ENCODE data around the gene IRF4.

Gene IRF4

DNA sequence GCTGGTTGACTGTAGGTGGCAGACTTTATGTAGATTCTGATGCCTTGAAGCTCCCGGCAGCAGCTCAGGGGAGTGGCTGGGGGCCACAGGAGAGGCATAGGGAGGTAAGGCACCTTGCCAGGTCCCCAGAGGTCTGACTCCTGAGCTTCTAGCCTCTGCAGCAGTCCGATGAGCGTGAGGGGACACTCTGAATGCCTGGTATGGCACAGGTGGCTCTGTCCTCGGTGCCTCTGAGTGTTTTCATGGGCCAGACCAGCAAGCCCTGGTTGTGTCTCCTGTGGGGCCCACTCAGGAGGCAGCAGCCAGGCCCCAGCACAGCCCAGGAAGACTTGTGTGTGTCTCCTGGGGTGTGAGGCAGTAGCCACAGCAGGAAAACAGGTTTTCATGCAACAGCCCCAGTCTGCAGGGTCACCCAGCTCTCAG is 39.7 kb upstream of the IRF4 start:
- no peak for DNase-seq (ENCODE audit: extremely low spot score)
- POLR2A ChIA-PET = no interaction called here
- CTCF ChIA-PET = no interaction called here
- TF ChIP-seq SP1 (IDR thresholded peaks at IDR 0.05) (no peak), ZNF384 (IDR thresholded peaks at IDR 0.05) (no peak), HDGF (IDR thresholded peaks at IDR 0.05; ENCODE audit: borderline replicate concordance) (no peak), ELF4 (IDR thresholded peaks at IDR 0.05) (no peak), L3MBTL2 (conservative IDR thresholded peaks at IDR 0.05) (no peak), FOXM1 (IDR thresholded peaks at IDR 0.05; ENCODE audit: borderline replicate concordance) (no peak), BHLHE40 (IDR thresholded peaks at IDR 0.05; ENCODE audit: borderline replicate concordance) (no peak), FOXA1 (IDR thresholded peaks at IDR 0.05) (no peak), SUZ12 (IDR thresholded peaks at IDR 0.05) (no peak), NFRKB (IDR thresholded peaks at IDR 0.05) (no peak), CTBP1 (IDR thresholded peaks at IDR 0.05; ENCODE audit: borderline replicate concordance) (no peak), TARDBP (IDR thresholded peaks at IDR 0.05) (no peak), ARNT (IDR thresholded peaks at IDR 0.05) (no peak)
- TF ChIP-seq, protein P1, sequence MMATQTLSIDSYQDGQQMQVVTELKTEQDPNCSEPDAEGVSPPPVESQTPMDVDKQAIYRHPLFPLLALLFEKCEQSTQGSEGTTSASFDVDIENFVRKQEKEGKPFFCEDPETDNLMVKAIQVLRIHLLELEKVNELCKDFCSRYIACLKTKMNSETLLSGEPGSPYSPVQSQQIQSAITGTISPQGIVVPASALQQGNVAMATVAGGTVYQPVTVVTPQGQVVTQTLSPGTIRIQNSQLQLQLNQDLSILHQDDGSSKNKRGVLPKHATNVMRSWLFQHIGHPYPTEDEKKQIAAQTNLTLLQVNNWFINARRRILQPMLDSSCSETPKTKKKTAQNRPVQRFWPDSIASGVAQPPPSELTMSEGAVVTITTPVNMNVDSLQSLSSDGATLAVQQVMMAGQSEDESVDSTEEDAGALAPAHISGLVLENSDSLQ (IDR thresholded peaks at IDR 0.05) = no peak

DNA sequence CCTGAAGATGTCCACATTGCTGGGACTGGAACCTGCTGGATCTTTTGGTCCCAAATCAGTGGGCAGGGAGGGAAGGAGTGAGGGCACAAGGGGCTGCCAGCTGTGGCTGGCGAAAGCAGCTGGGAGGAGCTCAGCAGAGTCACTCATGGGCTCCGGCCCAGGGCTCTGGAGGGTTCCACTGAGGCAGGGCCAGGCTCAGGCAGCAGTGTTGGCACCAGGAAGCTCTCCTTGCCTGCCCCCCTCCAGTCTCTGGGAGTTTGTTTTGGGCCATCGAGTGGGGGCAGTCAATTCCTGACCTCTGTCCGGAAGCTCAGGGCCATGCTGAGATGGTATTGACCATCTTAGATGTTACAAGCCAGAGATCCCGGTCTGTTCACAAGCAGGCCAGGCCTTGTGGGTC is 39.1 kb upstream of the IRF4 start:
- CTCF ChIA-PET = no interaction called here
- no peak for DNase-seq (ENCODE audit: extremely low spot score)
- POLR2A ChIA-PET = no interaction called here
- TF ChIP-seq BHLHE40 (IDR thresholded peaks at IDR 0.05; ENCODE audit: borderline replicate concordance) = no peak
- no peak for TF ChIP-seq ELF4 (IDR thresholded peaks at IDR 0.05)
- no peak for TF ChIP-seq NFRKB (IDR thresholded peaks at IDR 0.05)
- TF ChIP-seq HDGF (IDR thresholded peaks at IDR 0.05; ENCODE audit: borderline replicate concordance) = no peak
- TF ChIP-seq ZNF384 (IDR thresholded peaks at IDR 0.05) = no peak
- no peak for TF ChIP-seq FOXM1 (IDR thresholded peaks at IDR 0.05; ENCODE audit: borderline replicate concordance)
- TF ChIP-seq, protein P1 (IDR thresholded peaks at IDR 0.05) = no peak
- TF ChIP-seq CTBP1 (IDR thresholded peaks at IDR 0.05; ENCODE audit: borderline replicate concordance) = no peak

DNA sequence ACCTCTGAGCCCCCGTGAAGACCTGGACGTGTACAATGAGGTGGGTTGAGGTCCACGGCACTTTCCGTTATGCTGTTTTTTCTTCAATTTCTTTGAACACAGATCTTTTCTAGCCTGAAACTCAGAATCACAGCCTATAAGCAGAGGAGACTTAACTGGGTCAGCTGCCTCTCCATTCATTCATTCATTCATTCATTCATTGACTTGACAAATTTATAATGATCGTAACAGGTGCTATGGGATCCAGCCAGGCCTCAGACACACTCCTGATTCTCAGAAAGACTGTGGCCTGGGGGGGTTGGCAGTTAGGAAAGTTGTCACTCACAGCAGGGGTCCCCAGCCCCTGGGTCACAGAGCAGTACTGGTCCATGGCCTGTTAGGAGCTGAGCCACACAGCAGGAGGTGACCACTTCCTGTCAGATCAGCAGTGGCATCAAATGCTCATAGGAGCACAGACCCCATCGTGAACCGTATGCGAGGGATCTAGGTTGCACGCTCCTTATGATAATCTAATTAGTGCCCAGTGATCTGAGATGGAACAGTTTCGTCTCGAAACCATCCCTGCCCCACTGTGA is 38.6 kb upstream of the IRF4 start:
- ChIA-PET CTCF (no interaction called here), POLR2A (no interaction called here)
- no peak for DNase-seq (ENCODE audit: extremely low spot score)
- TF ChIP-seq HDGF (IDR thresholded peaks at IDR 0.05; ENCODE audit: borderline replicate concordance) (no peak), NFRKB (IDR thresholded peaks at IDR 0.05) (no peak), SUZ12 (IDR thresholded peaks at IDR 0.05) (no peak), CTBP1 (IDR thresholded peaks at IDR 0.05; ENCODE audit: borderline replicate concordance) (no peak), SP1 (IDR thresholded peaks at IDR 0.05) (no peak), ARNT (IDR thresholded peaks at IDR 0.05) (no peak), FOXA1 (IDR thresholded peaks at IDR 0.05) (no peak), ZNF384 (IDR thresholded peaks at IDR 0.05) (no peak), L3MBTL2 (conservative IDR thresholded peaks at IDR 0.05) (no peak), FOXM1 (IDR thresholded peaks at IDR 0.05; ENCODE audit: borderline replicate concordance) (no peak), TARDBP (IDR thresholded peaks at IDR 0.05) (no peak), ELF4 (IDR thresholded peaks at IDR 0.05) (no peak), LEF1 (IDR thresholded peaks at IDR 0.05; ENCODE audit: borderline replicate concordance) (no peak), FOXK2 (IDR thresholded peaks at IDR 0.05) (no peak), BHLHE40 (IDR thresholded peaks at IDR 0.05; ENCODE audit: borderline replicate concordance) (no peak)
- TF ChIP-seq, protein P1 (IDR thresholded peaks at IDR 0.05) = no peak

DNA sequence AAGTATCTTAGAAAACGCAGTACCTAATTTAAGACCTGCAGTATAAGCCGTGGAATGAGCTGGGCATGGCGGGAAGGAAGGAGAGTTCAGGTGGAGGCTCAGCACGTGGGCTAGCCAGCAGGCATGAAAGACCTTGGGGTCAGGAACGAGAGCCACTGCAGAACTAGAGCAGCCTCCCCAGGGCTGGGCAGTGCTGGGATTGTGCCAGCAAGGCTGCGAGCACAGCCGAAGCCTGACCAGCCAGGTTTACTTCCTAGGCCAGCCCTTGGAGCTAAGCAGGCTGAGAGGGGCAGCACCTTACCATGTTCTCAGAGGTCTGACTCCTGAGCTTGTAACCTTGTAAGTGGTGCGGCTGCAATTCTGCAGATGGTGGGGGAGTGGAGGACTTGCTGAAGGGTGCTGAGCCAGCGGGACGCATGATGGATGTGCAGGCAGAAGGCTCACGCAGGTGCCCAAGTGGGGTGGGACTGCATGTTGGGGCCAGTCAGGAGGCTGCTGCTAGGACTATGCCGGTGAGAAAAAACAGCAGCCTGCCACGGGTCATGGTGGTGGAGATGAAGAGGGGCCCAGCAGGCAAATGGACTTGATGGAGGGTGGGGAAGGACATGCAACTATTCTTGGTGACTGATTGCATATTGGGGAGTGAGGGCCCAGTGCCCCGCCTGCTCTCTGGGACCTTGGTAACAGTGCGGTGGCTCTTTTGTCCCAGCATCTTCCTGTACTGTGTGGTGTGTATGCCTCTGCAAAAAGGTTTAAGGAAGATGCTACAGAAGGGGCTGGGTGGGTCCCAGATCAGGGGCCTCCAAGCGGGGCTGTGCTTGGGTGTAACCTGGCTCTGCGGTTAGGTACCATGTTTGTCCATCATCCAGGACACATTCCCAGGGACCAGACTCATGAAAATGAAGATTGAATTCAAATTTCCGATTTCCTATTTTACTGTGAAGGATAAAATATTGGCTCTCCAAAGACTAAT is 37.6 kb upstream of the IRF4 start:
- CTCF ChIA-PET = no interaction called here
- TF ChIP-seq ARNT (IDR thresholded peaks at IDR 0.05) (no peak), BHLHE40 (IDR thresholded peaks at IDR 0.05; ENCODE audit: borderline replicate concordance) (no peak), SP1 (IDR thresholded peaks at IDR 0.05) (no peak), SUZ12 (IDR thresholded peaks at IDR 0.05) (no peak), ELF4 (IDR thresholded peaks at IDR 0.05) (no peak), CTBP1 (IDR thresholded peaks at IDR 0.05; ENCODE audit: borderline replicate concordance) (no peak), TARDBP (IDR thresholded peaks at IDR 0.05) (no peak), FOXK2 (IDR thresholded peaks at IDR 0.05) (no peak)
- no peak for DNase-seq (ENCODE audit: extremely low spot score)
- POLR2A ChIA-PET = no interaction called here

DNA sequence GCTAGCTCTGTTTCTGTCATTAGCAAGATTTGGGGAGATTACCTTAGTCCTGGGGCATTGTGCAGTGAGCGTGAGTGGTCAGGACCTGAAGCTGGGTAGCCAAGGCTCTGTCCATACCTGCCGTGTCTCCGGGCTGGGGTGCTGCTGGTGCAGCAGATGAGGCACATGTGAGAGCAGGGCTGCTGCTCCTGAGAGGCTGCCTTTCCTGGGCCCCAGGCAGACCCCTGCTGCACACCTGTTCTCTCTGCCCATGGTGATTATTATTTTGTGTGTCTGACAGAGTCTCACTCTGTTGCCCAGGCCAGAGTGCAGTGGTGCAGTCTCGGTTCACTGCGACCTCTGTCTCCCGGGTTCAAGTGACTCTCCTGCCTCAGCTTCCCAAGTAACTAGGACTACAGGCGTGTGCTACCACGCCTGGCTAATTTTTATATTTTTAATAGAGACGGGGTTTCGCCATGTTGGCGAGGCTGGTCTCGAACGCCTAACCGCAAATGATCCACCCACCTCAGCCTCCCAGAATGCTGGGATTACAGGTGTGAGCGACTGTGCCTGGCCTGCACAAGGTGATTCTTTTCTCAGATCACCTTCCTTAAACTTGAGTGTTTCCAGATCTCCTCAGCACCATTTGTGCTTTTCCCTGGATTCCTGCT is 36.8 kb upstream of the IRF4 start:
- TF ChIP-seq SP1 (IDR thresholded peaks at IDR 0.05) (no peak), ZNF384 (IDR thresholded peaks at IDR 0.05) (no peak), BHLHE40 (IDR thresholded peaks at IDR 0.05; ENCODE audit: borderline replicate concordance) (no peak), ARNT (IDR thresholded peaks at IDR 0.05) (no peak), FOXK2 (IDR thresholded peaks at IDR 0.05) (no peak), NFRKB (IDR thresholded peaks at IDR 0.05) (no peak), FOXA1 (IDR thresholded peaks at IDR 0.05) (no peak), HDGF (IDR thresholded peaks at IDR 0.05; ENCODE audit: borderline replicate concordance) (no peak), CTBP1 (IDR thresholded peaks at IDR 0.05; ENCODE audit: borderline replicate concordance) (no peak), ELF4 (IDR thresholded peaks at IDR 0.05) (no peak), FOXM1 (IDR thresholded peaks at IDR 0.05; ENCODE audit: borderline replicate concordance) (no peak), L3MBTL2 (conservative IDR thresholded peaks at IDR 0.05) (no peak), SUZ12 (IDR thresholded peaks at IDR 0.05) (no peak), LEF1 (IDR thresholded peaks at IDR 0.05; ENCODE audit: borderline replicate concordance) (no peak), TARDBP (IDR thresholded peaks at IDR 0.05) (no peak)
- TF ChIP-seq, protein P1 (IDR thresholded peaks at IDR 0.05) = no peak
- ChIA-PET CTCF (no interaction called here), POLR2A (no interaction called here)
- no peak for DNase-seq (ENCODE audit: extremely low spot score)

Data from HEK293T (cell line).